ENCODE data around the gene FSD1L.

DNA sequence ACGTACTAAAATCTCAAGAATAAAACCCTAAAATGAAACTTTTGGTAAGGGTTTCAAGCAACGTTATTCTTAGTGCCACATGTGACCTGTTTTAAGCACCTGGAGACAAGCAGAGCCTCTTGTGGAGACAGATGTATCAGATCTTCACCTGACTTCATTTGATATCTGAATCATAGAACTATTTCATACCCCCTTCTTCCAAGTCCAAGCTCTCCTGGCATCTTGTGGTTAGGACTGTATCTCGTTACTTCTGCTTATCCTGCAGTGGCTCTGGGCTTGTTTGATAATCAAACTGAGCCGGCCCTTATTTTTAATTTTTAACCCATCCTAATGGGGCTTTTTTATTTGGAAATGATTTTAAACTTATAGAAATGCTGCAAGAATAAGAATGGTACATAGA is 11.1 kb upstream of the FSD1L start:
- TF ChIP-seq, protein P1, sequence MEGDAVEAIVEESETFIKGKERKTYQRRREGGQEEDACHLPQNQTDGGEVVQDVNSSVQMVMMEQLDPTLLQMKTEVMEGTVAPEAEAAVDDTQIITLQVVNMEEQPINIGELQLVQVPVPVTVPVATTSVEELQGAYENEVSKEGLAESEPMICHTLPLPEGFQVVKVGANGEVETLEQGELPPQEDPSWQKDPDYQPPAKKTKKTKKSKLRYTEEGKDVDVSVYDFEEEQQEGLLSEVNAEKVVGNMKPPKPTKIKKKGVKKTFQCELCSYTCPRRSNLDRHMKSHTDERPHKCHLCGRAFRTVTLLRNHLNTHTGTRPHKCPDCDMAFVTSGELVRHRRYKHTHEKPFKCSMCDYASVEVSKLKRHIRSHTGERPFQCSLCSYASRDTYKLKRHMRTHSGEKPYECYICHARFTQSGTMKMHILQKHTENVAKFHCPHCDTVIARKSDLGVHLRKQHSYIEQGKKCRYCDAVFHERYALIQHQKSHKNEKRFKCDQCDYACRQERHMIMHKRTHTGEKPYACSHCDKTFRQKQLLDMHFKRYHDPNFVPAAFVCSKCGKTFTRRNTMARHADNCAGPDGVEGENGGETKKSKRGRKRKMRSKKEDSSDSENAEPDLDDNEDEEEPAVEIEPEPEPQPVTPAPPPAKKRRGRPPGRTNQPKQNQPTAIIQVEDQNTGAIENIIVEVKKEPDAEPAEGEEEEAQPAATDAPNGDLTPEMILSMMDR (IDR thresholded peaks at IDR 0.05) = no peak
- no peak for TF ChIP-seq POLR2A (IDR thresholded peaks at IDR 0.05)
